B cell (primary cell): Measurements from ENCODE around the gene TFF2. TPM values are rescaled to one million over a fixed set of nuclear protein-coding genes. Genes with fewer than 3 reads are reported as not detected.

Experiments used
- ATAC-seq: fragments of 200-7000 bp; cut with Tn5 transposase; one replicate; pipeline ENCODE4 v1.10.0; 2021; ENCODE audit warnings: low read depth, mild to moderate bottlenecking, moderate number of reproducible peaks, moderate library complexity
- CTCF ChIA-PET: fragments of 350-600 bp; sonication (Branson Sonifier 250); formaldehyde crosslinking; loops from one replicate; lab custom pipeline; 2021; ENCODE audit warnings: antibody characterized with exemption, inconsistent platforms; lab: Charles Lee
- POLR2A ChIA-PET: fragments of 350-600 bp; sonication (Branson Sonifier 250); formaldehyde crosslinking; loops from one replicate; lab custom pipeline; 2021; ENCODE audit warnings: antibody characterized with exemption; lab: Charles Lee
- DNase-seq: peaks from one replicate; pipeline ENCODE4 v3.0.0; 2013
- H2AFZ ChIP-seq: 2 replicates; pipeline ENCODE4 v1.6.1; 2012; ENCODE audit warnings: mild to moderate bottlenecking, low read depth, low read length; ENCODE audit not compliant: insufficient read depth, poor library complexity, severe bottlenecking
- H3K27ac ChIP-seq, 2 donors: 1 replicate in 1 of 2; 2 replicates in 1 of 2; pipeline ENCODE4 v1.5.1; 2012 to 2013; ENCODE audit warnings: low read length in 2 of 2, mild to moderate bottlenecking in 2 of 2, moderate library complexity in 1 of 2
- H3K27me3 ChIP-seq, 4 experiments: fragments of 200-600 bp in 1 of 4; sonication (generic) in 1 of 4; replicated peaks in 1 of 4; 1 replicate in 2 of 4; 2 replicates in 2 of 4; pipeline versions ENCODE4 v1.6.1 to v1.7.0; 2013 to 2016; ENCODE audit warnings: low read length in 3 of 4, mild to moderate bottlenecking in 2 of 4, mixed read lengths in 1 of 4, moderate library complexity in 1 of 4; ENCODE audit not compliant: insufficient read depth in 4 of 4, control insufficient read depth in 3 of 4; ENCODE audit errors: control extremely low read depth in 1 of 4
- H3K36me3 ChIP-seq, 2 experiments: replicated peaks in 1 of 2; 1 replicate in 1 of 2; 2 replicates in 1 of 2; pipeline versions ENCODE4 v1.6.1 to v1.7.1; 2013; ENCODE audit warnings: low read length in 1 of 2; ENCODE audit not compliant: insufficient read depth in 2 of 2, control insufficient read depth in 1 of 2; ENCODE audit errors: control extremely low read depth in 1 of 2, extremely low read depth in 1 of 2
- H3K4me1 ChIP-seq, 2 donors: fragments of 200-600 bp in 1 of 2; sonication (generic) in 1 of 2; 1 replicate in 1 of 2; 2 replicates in 1 of 2; pipeline versions ENCODE4 v1.5.1 to v1.6.1; 2013 to 2017; ENCODE audit warnings: low read length in 2 of 2; ENCODE audit not compliant: control insufficient read depth in 2 of 2, insufficient read depth in 2 of 2
- H3K4me2 ChIP-seq: replicated peaks from 2 replicates; pipeline ENCODE3; 2012; ENCODE audit warnings: mild to moderate bottlenecking, low read depth, low read length; ENCODE audit not compliant: poor library complexity, severe bottlenecking
- H3K4me3 ChIP-seq, 5 experiments: fragments of 200-600 bp in 1 of 5; sonication (generic) in 1 of 5; 1 replicate in 3 of 5; 2 replicates in 2 of 5; pipeline versions ENCODE4 v1.5.1 to v1.7.0; 2011 to 2016; ENCODE audit warnings: low read length in 4 of 5, mild to moderate bottlenecking in 4 of 5, low read depth in 2 of 5, control low read depth in 1 of 5, moderate library complexity in 1 of 5; ENCODE audit not compliant: insufficient read depth in 1 of 5; ENCODE audit errors: control extremely low read depth in 1 of 5, extremely low read depth in 1 of 5
- H3K79me2 ChIP-seq: fragments of 200-600 bp; sonication (generic); one replicate; pipeline ENCODE4 v1.6.0; 2016; ENCODE audit warnings: low read length; ENCODE audit not compliant: control insufficient read depth, insufficient read depth
- H3K9ac ChIP-seq: fragments of 200-600 bp; sonication (generic); 2 replicates; pipeline ENCODE4 v1.6.1; 2017; ENCODE audit warnings: mild to moderate bottlenecking, low read length, moderate library complexity
- H3K9me3 ChIP-seq, 3 donors: one replicate each; pipeline versions ENCODE4 v1.6.1 to v1.7.1; 2013; ENCODE audit warnings: low read length in 2 of 3; ENCODE audit not compliant: control insufficient read depth in 2 of 3, insufficient read depth in 1 of 3; ENCODE audit errors: control extremely low read depth in 1 of 3
- H4K20me1 ChIP-seq: 2 replicates; pipeline ENCODE4 v1.6.0; 2012; ENCODE audit warnings: mild to moderate bottlenecking, low read length; ENCODE audit not compliant: insufficient read depth, control insufficient read depth, poor library complexity, severe bottlenecking
- H3K27ac Mint-ChIP-seq: one replicate; pipeline ENCODE4 v1.8.0; 2021; ENCODE audit warnings: mixed read lengths
- H3K27me3 Mint-ChIP-seq: one replicate; pipeline ENCODE4 v1.8.0; 2021; ENCODE audit warnings: mixed read lengths
- H3K4me1 Mint-ChIP-seq: one replicate; pipeline ENCODE4 v1.8.0; 2021; ENCODE audit warnings: mixed read lengths
- H3K4me3 Mint-ChIP-seq: one replicate; pipeline ENCODE4 v1.8.0; 2021; ENCODE audit warnings: mixed read lengths
- H3K9me3 Mint-ChIP-seq: one replicate; pipeline ENCODE4 v1.8.0; 2022; ENCODE audit warnings: mixed read lengths; ENCODE audit not compliant: insufficient read depth
- CTCF ChIP-seq: fragments of 200-600 bp; IDR thresholded peaks from one replicate; pipeline ENCODE4 v1.8.0; 2022; ENCODE audit warnings: antibody characterized with exemption, mild to moderate bottlenecking
- EZH2 ChIP-seq: IDR thresholded peaks from 2 replicates; pipeline ENCODE4 v1.6.1; 2012; ENCODE audit warnings: borderline replicate concordance, low read depth, mild to moderate bottlenecking, moderate library complexity, low read length; ENCODE audit not compliant: insufficient read depth, poor library complexity, severe bottlenecking
- WGBS: methylation state at CpG from one replicate; pipeline ENCODE4 v1.1.5; 2013; ENCODE audit warnings: missing lambda C conversion rate; ENCODE audit not compliant: insufficient coverage; 5-methylcytosine and 5-hydroxymethylcytosine counted together
- intact Hi-C: fragments of 100-400 bp; cut with micrococcal nuclease; formaldehyde crosslinking; loops from one replicate; pipeline ENCODE4 v1.10.0; 2022
- polyA plus RNA-seq: library from polyadenylated mRNA; depleted of rRNA; stranded (reverse); fragments of >200 nt; gene quantifications from 2 replicates; pipeline ENCODE4 v1.2.3, GENCODE V29; 2012
- total RNA-seq, 2 donors: library from RNA; stranded (reverse); fragments of 120-200 nt in 1 of 2; gene quantifications; 1 replicate in 1 of 2; 2 replicates in 1 of 2; pipeline versions ENCODE4 v1.2.3 to v1.2.4, GENCODE V29; 2013 to 2022

Gene TFF2
- total and polyA plus RNA-seq, 2 donors (not counting 1 experiment from before 2014, with no cell fraction given) = not detected

- Histone ChIP-seq H4K20me1 (no peaks in the 10 kb centered on the region), H3K9me3 (no peaks in the 10 kb centered on the region), H3K4me2 (no peak overlapping the region), H3K9ac (no peak overlapping the region), H3K79me2 (no peaks in the 10 kb centered on the region), H3K36me3 (peaks cover 0 to 39% of the 10 kb centered on the region in 2 experiments), H3K4me3 (no peak overlapping the region), H3K27ac (no peak overlapping the region), H3K27me3 (no peaks in the 10 kb centered on the region), H3K4me1 (no peaks in the 10 kb centered on the region), H2AFZ (no peak overlapping the region)
- Mint-ChIP-seq H3K27me3 (no peaks in the 10 kb centered on the region), H3K4me3 (no peak overlapping the region), H3K27ac (peak overlapping the region; percentile 5), H3K4me1 (no peaks in the 10 kb centered on the region), H3K9me3 (no peaks in the 10 kb centered on the region)
- ATAC-seq (no peak), DNase-seq (no peak)
- ChIA-PET POLR2A (no interaction called here), CTCF (interaction anchor here (1.4 kb wide), 1 partner anchor 12 kb away, joined by 3 read pairs; no protein-coding TSS in a partner anchor)
- TF ChIP-seq CTCF = no peak
- TF ChIP-seq EZH2 = no peak
- 90% methylated on average over 9 of the region's 9 CpGs for WGBS
- intact Hi-C loops = no loop called here
These were observed 53.4 kb downstream of the TFF2 start for GRCh38 chr21:42297377-42297776.

GRCh38 chr21:42296501-42296900 lies 54.3 kb downstream of the TFF2 start:
- Mint-ChIP-seq H3K4me3 (no peak overlapping the region), H3K4me1 (no peaks in the 10 kb centered on the region), H3K27me3 (no peaks in the 10 kb centered on the region), H3K27ac (no peak overlapping the region), H3K9me3 (no peaks in the 10 kb centered on the region)
- POLR2A ChIA-PET = interaction anchor here (0.7 kb wide), 1 partner anchor 513 kb away, joined by 3 read pairs; no protein-coding TSS in a partner anchor
- Histone ChIP-seq H3K9ac (no peak overlapping the region), H3K27ac (no peak overlapping the region), H3K9me3 (no peaks in the 10 kb centered on the region), H2AFZ (no peak overlapping the region), H3K27me3 (no peaks in the 10 kb centered on the region), H3K4me3 (no peak overlapping the region), H3K4me1 (no peaks in the 10 kb centered on the region), H3K4me2 (no peak overlapping the region), H3K79me2 (no peaks in the 10 kb centered on the region), H3K36me3 (peaks cover 0 to 46% of the 10 kb centered on the region in 2 experiments), H4K20me1 (no peaks in the 10 kb centered on the region)
- TF ChIP-seq EZH2 = no peak
- no peak for TF ChIP-seq CTCF
- intact Hi-C loops = no loop called here
- CTCF ChIA-PET = no interaction called here
- ATAC-seq (no peak), DNase-seq (no peak)
- 77% methylated on average over 2 of the region's 7 CpGs for WGBS

Other genes starting within 250 kb of the TFF2 start
- 27.5 and 31.9 TPM in 2 replicates for gene ABCG1, start 131.9 kb downstream of the TFF2 start, total RNA-seq
- 8.7 and 14.4 TPM in 2 replicates for gene ABCG1, start 131.9 kb downstream of the TFF2 start, polyA plus RNA-seq
- not detected in 2 replicates for gene TFF3, start 35.6 kb downstream of the TFF2 start, total RNA-seq
- gene TFF3, start 35.6 kb downstream of the TFF2 start, polyA plus RNA-seq = not detected in 2 replicates
- gene TFF1, start 15.5 kb upstream of the TFF2 start, total RNA-seq = not detected in 2 replicates
- not detected in 2 replicates for gene TFF1, start 15.5 kb upstream of the TFF2 start, polyA plus RNA-seq
- gene TMPRSS3, start 45.1 kb upstream of the TFF2 start, total RNA-seq = 0.12 and 0.22 TPM in 2 replicates
- gene TMPRSS3, start 45.1 kb upstream of the TFF2 start, polyA plus RNA-seq = 0.07 and 0.10 TPM in 2 replicates
- gene UBASH3A, start 52.9 kb upstream of the TFF2 start, total RNA-seq = 0.12 and 0.15 TPM in 2 replicates
- 0.33 and 1.0 TPM in 2 replicates for gene UBASH3A, start 52.9 kb upstream of the TFF2 start, polyA plus RNA-seq
- 0.64 and 1.0 TPM in 2 replicates for gene RSPH1, start 145.2 kb upstream of the TFF2 start, total RNA-seq
- gene RSPH1, start 145.2 kb upstream of the TFF2 start, polyA plus RNA-seq = 0.10 and 0.26 TPM in 2 replicates
- gene SLC37A1, start 162.9 kb upstream of the TFF2 start, total RNA-seq = 58.8 and 60.2 TPM in 2 replicates
- gene SLC37A1, start 162.9 kb upstream of the TFF2 start, polyA plus RNA-seq = 38.1 and 46.4 TPM in 2 replicates